ENCODE data around the gene ANKRD40.

Gene ANKRD40

GRCh38 chr17:50672831-50673551 lies 34.7 kb downstream of the ANKRD40 start:
- Histone ChIP-seq H3K9me2 (replicated peaks; ENCODE audit: control insufficient read depth, low read length) (no peaks in the 10 kb centered on the region), H3K4me2 (ENCODE audit: low read length) (no peak overlapping the region), H3K27me3 (ENCODE audit: control insufficient read depth, low read length) (no peaks in the 10 kb centered on the region), H4K20me1 (ENCODE audit: control insufficient read depth, insufficient read depth, low read depth, low read length) (no peaks in the 10 kb centered on the region), H3F3A (ENCODE audit: control insufficient read depth, insufficient read depth) (no peaks in the 10 kb centered on the region), H3K4me3 (ENCODE audit: low read length) (no peak overlapping the region), H3K79me2 (ENCODE audit: control insufficient read depth, low read length) (no peaks in the 10 kb centered on the region), H3K27ac (ENCODE audit: low read depth, low read length) (no peak overlapping the region), H3K4me1 (ENCODE audit: control insufficient read depth, low read length) (no peaks in the 10 kb centered on the region), H3K9me3 (ENCODE audit: control insufficient read depth, insufficient read depth, low read length) (no peaks in the 10 kb centered on the region), H3K36me3 (ENCODE audit: control insufficient read depth, low read length) (no peaks in the 10 kb centered on the region)
- TF ChIP-seq CTCF (IDR thresholded peaks at IDR 0.05; ENCODE audit: low read depth, low read length, poor library complexity, severe bottlenecking) (no peak), EZH2phosphoT487 (IDR thresholded peaks at IDR 0.05; ENCODE audit: borderline replicate concordance, low read length) (no peak)

- H3K9me2 ChIP-seq (replicated peaks; ENCODE audit: control insufficient read depth, low read length), result no peaks in the 10 kb centered on the region
- no peaks in the 10 kb centered on the region for H3K79me2 ChIP-seq (ENCODE audit: control insufficient read depth, low read length)
- H3K9me3 ChIP-seq (ENCODE audit: control insufficient read depth, insufficient read depth, low read length), result no peaks in the 10 kb centered on the region
- no peak overlapping the region for H3K4me2 ChIP-seq (ENCODE audit: low read length)
- H3K27ac ChIP-seq (ENCODE audit: low read depth, low read length), result no peak overlapping the region
- H4K20me1 ChIP-seq (ENCODE audit: control insufficient read depth, insufficient read depth, low read depth, low read length), result no peaks in the 10 kb centered on the region
- no peak overlapping the region for H3K4me3 ChIP-seq (ENCODE audit: low read length)
- H3K4me1 ChIP-seq (ENCODE audit: control insufficient read depth, low read length), result no peaks in the 10 kb centered on the region
- no peak for TF ChIP-seq EZH2phosphoT487 (IDR thresholded peaks at IDR 0.05; ENCODE audit: borderline replicate concordance, low read length)
- no peak for TF ChIP-seq CTCF (IDR thresholded peaks at IDR 0.05; ENCODE audit: low read depth, low read length, poor library complexity, severe bottlenecking)
- no peaks in the 10 kb centered on the region for H3F3A ChIP-seq (ENCODE audit: control insufficient read depth, insufficient read depth)
- no peaks in the 10 kb centered on the region for H3K36me3 ChIP-seq (ENCODE audit: control insufficient read depth, low read length)
- no peaks in the 10 kb centered on the region for H3K27me3 ChIP-seq (ENCODE audit: control insufficient read depth, low read length)
Observed at GRCh38 chr17:50672071-50672470, 35.6 kb downstream of the ANKRD40 start.

GRCh38 chr17:50668838-50669581 lies 38.7 kb downstream of the ANKRD40 start:
- no peaks in the 10 kb centered on the region for H3K9me3 ChIP-seq (ENCODE audit: control insufficient read depth, insufficient read depth, low read length)
- no peaks in the 10 kb centered on the region for H3K79me2 ChIP-seq (ENCODE audit: control insufficient read depth, low read length)
- H4K20me1 ChIP-seq (ENCODE audit: control insufficient read depth, insufficient read depth, low read depth, low read length), result no peaks in the 10 kb centered on the region
- H3K4me2 ChIP-seq (ENCODE audit: low read length), result no peak overlapping the region
- no peaks in the 10 kb centered on the region for H3K9me2 ChIP-seq (replicated peaks; ENCODE audit: control insufficient read depth, low read length)
- H3F3A ChIP-seq (ENCODE audit: control insufficient read depth, insufficient read depth), result no peaks in the 10 kb centered on the region
- no peak overlapping the region for H3K27ac ChIP-seq (ENCODE audit: low read depth, low read length)
- H3K4me3 ChIP-seq (ENCODE audit: low read length), result no peak overlapping the region
- no peaks in the 10 kb centered on the region for H3K36me3 ChIP-seq (ENCODE audit: control insufficient read depth, low read length)
- no peak for TF ChIP-seq EZH2phosphoT487 (IDR thresholded peaks at IDR 0.05; ENCODE audit: borderline replicate concordance, low read length)
- no peaks in the 10 kb centered on the region for H3K27me3 ChIP-seq (ENCODE audit: control insufficient read depth, low read length)
- no peaks in the 10 kb centered on the region for H3K4me1 ChIP-seq (ENCODE audit: control insufficient read depth, low read length)

Measured in DOHH2 (cell line).